ENCODE results near the gene ERO1B. TPM values are rescaled to one million over a fixed set of nuclear protein-coding genes. Genes with fewer than 3 reads are reported as not detected.

ERO1B gene
- total RNA-seq, 4 donors from 2014 or later, result 7.7 to 14.8 (median 10.9) TPM

DNA sequence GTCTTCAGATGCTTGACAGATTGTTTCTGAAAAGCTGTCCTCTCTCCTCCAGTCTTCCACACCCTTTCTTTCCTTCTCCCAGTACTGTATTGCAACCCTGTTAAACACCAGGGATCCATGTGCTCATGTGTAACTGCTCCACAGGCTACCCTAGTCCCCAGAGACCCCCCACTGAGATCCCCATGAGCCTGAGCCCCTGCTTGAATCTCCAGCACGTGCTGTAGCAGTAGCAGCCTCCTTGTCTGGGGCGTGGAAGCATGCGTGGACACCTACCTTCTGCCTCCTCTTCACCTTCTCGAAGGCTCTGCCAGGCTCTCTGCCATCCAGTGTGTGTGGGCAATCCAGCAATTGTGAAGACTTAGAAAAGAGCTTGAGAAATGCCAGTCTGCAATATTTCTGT, 114.2 kb downstream of the ERO1B start:
- TF ChIP-seq, protein P1, sequence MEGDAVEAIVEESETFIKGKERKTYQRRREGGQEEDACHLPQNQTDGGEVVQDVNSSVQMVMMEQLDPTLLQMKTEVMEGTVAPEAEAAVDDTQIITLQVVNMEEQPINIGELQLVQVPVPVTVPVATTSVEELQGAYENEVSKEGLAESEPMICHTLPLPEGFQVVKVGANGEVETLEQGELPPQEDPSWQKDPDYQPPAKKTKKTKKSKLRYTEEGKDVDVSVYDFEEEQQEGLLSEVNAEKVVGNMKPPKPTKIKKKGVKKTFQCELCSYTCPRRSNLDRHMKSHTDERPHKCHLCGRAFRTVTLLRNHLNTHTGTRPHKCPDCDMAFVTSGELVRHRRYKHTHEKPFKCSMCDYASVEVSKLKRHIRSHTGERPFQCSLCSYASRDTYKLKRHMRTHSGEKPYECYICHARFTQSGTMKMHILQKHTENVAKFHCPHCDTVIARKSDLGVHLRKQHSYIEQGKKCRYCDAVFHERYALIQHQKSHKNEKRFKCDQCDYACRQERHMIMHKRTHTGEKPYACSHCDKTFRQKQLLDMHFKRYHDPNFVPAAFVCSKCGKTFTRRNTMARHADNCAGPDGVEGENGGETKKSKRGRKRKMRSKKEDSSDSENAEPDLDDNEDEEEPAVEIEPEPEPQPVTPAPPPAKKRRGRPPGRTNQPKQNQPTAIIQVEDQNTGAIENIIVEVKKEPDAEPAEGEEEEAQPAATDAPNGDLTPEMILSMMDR (IDR thresholded peaks at IDR 0.05), result no peak
- no peak for ATAC-seq (ENCODE audit: low FRiP score)
- DNase-seq (ENCODE audit: low spot score), result no peak

DNA sequence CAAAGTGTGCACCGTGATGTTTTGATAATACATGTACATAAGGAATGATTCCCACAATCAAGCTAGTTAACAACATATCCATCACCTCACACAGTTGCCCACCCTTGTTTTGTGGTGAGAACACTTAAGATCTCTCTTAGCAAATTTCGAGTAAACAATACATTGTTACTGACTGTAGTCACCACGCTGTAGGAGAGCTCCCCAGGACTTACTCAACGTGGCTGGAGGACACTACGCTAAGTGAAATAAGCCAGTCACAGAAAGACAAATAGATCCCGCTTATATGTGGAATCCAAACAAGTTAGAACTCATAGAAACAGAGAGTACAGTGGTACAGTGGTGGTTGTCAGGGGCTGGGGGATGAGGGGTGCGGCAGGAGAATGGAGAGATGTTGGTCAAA, 114.6 kb downstream of the ERO1B start:
- no peak for DNase-seq (ENCODE audit: low spot score)
- no peak for ATAC-seq (ENCODE audit: low FRiP score)

GRCh38 chr1:236166041-236166440, 115.7 kb downstream of the ERO1B start:
- no peak for DNase-seq (ENCODE audit: low spot score)
- TF ChIP-seq, protein P1 (IDR thresholded peaks at IDR 0.05), result no peak
- no peak for ATAC-seq (ENCODE audit: low FRiP score)

More for the DNA sequence above, 114.6 kb downstream of the ERO1B start:
- TF ChIP-seq, protein P1 (IDR thresholded peaks at IDR 0.05), result no peak

Small RNA genes lying within 50 kb of the gene (small RNA-seq; reads per million reads assigned to genes)
- gene RNU2-70P, result 1.2 reads per million

Other genes with a start within 250 kb of the ERO1B start
- gene NID1, start 216.9 kb downstream of the ERO1B start, total RNA-seq, result 100 to 1,000 TPM; 131 to 458 (median 203) TPM
- 10 to 100 TPM; 13.7 to 37.7 (median 26.0) TPM for gene GPR137B, start 139.4 kb downstream of the ERO1B start, total RNA-seq
- 1 to 10 TPM in 1 of 4 donors, under 1 TPM in 2, not detected in 1; 0.24 to 1.2 (median 0.25) TPM for gene EDARADD, start 112.3 kb upstream of the ERO1B start, total RNA-seq
- 100 to 1,000 TPM in 2 of 4 donors, 10 to 100 TPM in 2; 73.8 to 129 (median 110) TPM for gene LGALS8, start 242.0 kb upstream of the ERO1B start, total RNA-seq

All from omental fat pad (tissue), 4 donors.